ENCODE measurements around the gene SCARF2. TPM values are rescaled to one million over a fixed set of nuclear protein-coding genes. Genes with fewer than 3 reads are reported as not detected.
A peak's percentile ranks its signal among the peaks of the same experiment; 100 is the strongest.

SCARF2 gene
- total RNA-seq, 1 donor from 2014 or later, result 30.6 TPM

- no peak for ATAC-seq
- peak; percentile 64 for DNase-seq (ENCODE audit: low spot score)
- intact Hi-C loops (cut with DNase I), result no loop called here
Measured at GRCh38 chr22:20442485-20443284, 5.1 kb upstream of the SCARF2 start.

GRCh38 chr22:20441631-20442484 is 4.2 kb upstream of the SCARF2 start:
- intact Hi-C loops (cut with DNase I), result no loop called here
- ATAC-seq (peak; percentile 66), DNase-seq (ENCODE audit: low spot score) (peak; percentile 61)

GRCh38 chr22:20440637-20441591 is 3.3 kb upstream of the SCARF2 start:
- intact Hi-C loops (cut with DNase I), result no loop called here
- DNase-seq (ENCODE audit: low spot score) (peak; percentile 37), ATAC-seq (no peak)

GRCh38 chr22:20439928-20440575 is 2.4 kb upstream of the SCARF2 start:
- intact Hi-C loops (cut with DNase I), result no loop called here
- ATAC-seq (no peak), DNase-seq (ENCODE audit: low spot score) (peak; percentile 48)

- DNase-seq (ENCODE audit: low spot score), result no peak
- intact Hi-C loops (cut with DNase I), result no loop called here
- ATAC-seq, result no peak
Measured at GRCh38 chr22:20439556-20439927, 1.9 kb upstream of the SCARF2 start.

- ATAC-seq (peak; percentile 35), DNase-seq (ENCODE audit: low spot score) (peak; percentile 69)
- intact Hi-C loops (cut with DNase I), result no loop called here
Measured at GRCh38 chr22:20438678-20439492, 1.3 kb upstream of the SCARF2 start.

- DNase-seq (ENCODE audit: low spot score), result no peak
- intact Hi-C loops (cut with DNase I), result no loop called here
- no peak for ATAC-seq
Measured at GRCh38 chr22:20438427-20438677, 727 bp upstream of the SCARF2 start.

- ATAC-seq (no peak), DNase-seq (ENCODE audit: low spot score) (peak; percentile 68)
- intact Hi-C loops (cut with DNase I), result no loop called here
Measured at GRCh38 chr22:20436768-20437612, 635 bp downstream of the SCARF2 start.

- no peak for DNase-seq (ENCODE audit: low spot score)
Measured at GRCh38 chr22:20436307-20436767, 1.3 kb downstream of the SCARF2 start.

GRCh38 chr22:20435436-20436306 is 2.0 kb downstream of the SCARF2 start:
- no peak for ATAC-seq
- intact Hi-C loops (cut with DNase I), result no loop called here
- DNase-seq (ENCODE audit: low spot score), result peak; percentile 56

More at GRCh38 chr22:20436307-20436767, 1.3 kb downstream of the SCARF2 start:
- ATAC-seq, result no peak
- intact Hi-C loops (cut with DNase I), result no loop called here

GRCh38 chr22:20434773-20435172 is 2.9 kb downstream of the SCARF2 start:
- intact Hi-C loops (cut with DNase I), result no loop called here
- peak; percentile 22 for DNase-seq (ENCODE audit: low spot score)
- no peak for ATAC-seq

GRCh38 chr22:20434264-20434751 is 3.3 kb downstream of the SCARF2 start:
- DNase-seq (ENCODE audit: low spot score), result peak; percentile 33
- intact Hi-C loops (cut with DNase I), result no loop called here
- ATAC-seq, result no peak

- intact Hi-C loops (cut with DNase I), result no loop called here
- DNase-seq (ENCODE audit: low spot score) (peak; percentile 43), ATAC-seq (no peak)
Measured at GRCh38 chr22:20433686-20434241, 3.9 kb downstream of the SCARF2 start.

GRCh38 chr22:20433191-20433590 is 4.4 kb downstream of the SCARF2 start:
- ATAC-seq (no peak), DNase-seq (ENCODE audit: low spot score) (peak; percentile 50)
- intact Hi-C loops (cut with DNase I), result no loop called here

GRCh38 chr22:20432244-20432686 is 5.4 kb downstream of the SCARF2 start:
- ATAC-seq, result no peak
- intact Hi-C loops (cut with DNase I), result no loop called here

More at GRCh38 chr22:20432244-20432686, 5.4 kb downstream of the SCARF2 start:
- peak; percentile 51 for DNase-seq (ENCODE audit: low spot score)

Data from sciatic nerve (tissue), 2 donors.